GM10266 (cell line): ENCODE results near the gene LHCGR.

ENCODE experiments used
- DNase-seq: peaks from one replicate; pipeline ENCODE4 v3.0.0; 2012; ENCODE audit errors: extremely low spot score
- TF ChIP-seq, protein P1 (sequence below): IDR thresholded peaks from 2 replicates; pipeline ENCODE4 v1.5.1; 2012; ENCODE audit warnings: mild to moderate bottlenecking, low read depth; ENCODE audit not compliant: control insufficient read depth, insufficient read depth; ENCODE audit errors: missing control alignments

LHCGR gene

DNA sequence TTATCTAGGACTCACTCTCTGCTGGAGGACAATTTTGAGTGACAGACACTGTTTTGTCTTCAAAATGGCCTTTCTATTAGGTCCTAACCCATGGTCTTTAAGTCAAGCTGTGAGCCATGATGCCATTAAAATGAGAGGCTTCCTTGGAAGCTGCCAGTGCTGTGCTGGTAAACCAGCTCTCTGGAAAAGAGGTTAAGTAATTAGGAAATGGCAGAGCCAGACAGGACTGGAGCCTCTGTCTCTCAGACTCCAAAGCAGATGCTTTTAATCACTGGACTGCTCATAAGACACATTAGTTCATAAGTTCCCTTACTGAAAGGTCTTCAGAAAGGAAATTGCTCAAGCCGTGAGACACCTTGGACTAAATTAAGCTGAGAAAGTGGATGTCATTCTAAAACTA is 25.8 kb upstream of the LHCGR start:
- TF ChIP-seq, protein P1, sequence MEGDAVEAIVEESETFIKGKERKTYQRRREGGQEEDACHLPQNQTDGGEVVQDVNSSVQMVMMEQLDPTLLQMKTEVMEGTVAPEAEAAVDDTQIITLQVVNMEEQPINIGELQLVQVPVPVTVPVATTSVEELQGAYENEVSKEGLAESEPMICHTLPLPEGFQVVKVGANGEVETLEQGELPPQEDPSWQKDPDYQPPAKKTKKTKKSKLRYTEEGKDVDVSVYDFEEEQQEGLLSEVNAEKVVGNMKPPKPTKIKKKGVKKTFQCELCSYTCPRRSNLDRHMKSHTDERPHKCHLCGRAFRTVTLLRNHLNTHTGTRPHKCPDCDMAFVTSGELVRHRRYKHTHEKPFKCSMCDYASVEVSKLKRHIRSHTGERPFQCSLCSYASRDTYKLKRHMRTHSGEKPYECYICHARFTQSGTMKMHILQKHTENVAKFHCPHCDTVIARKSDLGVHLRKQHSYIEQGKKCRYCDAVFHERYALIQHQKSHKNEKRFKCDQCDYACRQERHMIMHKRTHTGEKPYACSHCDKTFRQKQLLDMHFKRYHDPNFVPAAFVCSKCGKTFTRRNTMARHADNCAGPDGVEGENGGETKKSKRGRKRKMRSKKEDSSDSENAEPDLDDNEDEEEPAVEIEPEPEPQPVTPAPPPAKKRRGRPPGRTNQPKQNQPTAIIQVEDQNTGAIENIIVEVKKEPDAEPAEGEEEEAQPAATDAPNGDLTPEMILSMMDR: no peak
- no peak for DNase-seq

DNA sequence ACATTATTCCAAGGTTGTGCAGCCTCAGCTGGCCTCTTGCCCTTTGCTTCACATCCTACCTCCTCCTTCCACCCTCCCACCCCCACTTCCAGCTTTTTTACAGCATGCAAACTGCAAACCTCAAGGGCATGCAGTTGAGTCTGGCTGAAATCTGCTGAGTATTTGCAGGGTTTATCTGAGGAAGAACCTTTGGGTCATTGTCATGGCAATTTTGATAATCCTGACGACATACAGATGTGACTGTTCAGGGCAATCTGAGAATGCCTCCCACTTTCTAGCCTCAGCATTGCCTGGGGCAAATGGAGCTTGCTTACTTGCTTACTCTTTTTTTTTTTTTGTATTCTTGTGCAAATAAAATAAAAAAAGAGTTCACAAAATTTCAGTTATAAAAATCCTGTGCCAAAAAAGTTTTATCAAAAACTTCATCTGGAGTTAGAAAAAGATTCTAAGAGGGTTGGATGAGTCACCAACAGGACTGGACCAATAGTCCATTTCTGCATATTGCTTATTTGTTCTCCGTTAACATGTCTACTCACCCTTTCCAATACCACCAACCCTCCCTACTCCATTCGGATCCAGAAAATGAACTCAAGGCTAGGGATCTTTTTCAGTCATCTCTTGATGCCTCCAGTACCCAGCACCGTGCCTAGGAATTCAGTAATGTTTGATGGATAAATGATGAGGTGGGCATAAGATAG is 23.6 kb upstream of the LHCGR start:
- no peak for DNase-seq
- TF ChIP-seq, protein P1: no peak

DNA sequence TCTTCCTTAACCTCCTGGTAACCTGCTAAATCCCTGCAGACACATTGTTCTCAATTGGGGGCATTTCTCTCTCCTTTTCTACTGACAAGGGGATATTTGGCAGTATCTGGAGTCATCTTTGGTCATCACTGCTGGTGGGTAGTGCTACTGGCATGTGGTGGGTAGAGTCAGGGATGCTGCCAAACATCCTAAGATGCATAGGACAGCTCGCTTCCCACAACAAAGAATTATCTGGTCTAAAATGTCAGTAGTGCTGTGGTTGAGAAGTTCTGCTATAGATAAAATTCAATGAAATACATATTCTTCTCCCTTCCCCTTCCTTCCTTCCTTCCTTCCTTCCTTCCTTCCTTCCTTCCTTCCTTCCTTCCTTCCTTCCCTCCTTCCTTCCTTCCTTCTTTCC is 18.7 kb upstream of the LHCGR start:
- TF ChIP-seq, protein P1: no peak
- DNase-seq: no peak

DNA sequence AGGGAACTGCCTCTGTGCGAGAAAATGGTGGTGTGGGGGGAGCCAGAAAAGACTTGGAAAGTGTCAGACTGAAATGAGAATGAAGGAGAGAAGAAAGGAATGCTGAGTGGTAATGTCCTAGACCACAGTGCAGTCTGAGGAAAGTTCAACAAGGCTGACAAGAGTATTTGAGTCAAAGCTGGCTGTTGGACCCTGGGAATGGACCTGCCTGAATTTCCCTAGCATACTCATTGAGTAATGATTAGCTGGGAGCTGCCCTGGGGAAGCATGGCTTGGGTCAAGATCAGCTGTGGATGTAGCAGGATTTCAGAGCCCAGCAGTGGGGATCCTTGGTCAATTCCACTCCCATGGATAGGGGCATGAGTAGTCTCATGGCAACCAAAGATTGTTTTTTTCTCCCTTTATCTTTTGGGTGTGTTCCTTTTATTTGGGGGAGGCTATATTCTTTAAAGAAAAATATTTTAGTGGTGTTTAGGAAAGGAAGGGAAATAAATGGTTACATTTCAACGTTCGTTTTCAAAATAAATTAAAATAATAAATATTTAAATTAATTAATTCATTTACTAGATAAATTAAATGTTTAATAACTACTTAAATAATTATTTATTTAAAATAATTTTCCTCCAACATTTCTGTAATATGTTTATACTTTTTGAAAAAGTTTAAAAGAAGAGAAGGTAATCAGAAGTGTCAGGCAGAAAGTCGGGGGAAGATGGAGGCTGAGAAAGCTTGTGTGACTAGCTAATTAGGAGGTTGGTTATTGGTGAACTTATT is 15.9 kb upstream of the LHCGR start:
- TF ChIP-seq, protein P1: no peak
- DNase-seq: no peak

DNA sequence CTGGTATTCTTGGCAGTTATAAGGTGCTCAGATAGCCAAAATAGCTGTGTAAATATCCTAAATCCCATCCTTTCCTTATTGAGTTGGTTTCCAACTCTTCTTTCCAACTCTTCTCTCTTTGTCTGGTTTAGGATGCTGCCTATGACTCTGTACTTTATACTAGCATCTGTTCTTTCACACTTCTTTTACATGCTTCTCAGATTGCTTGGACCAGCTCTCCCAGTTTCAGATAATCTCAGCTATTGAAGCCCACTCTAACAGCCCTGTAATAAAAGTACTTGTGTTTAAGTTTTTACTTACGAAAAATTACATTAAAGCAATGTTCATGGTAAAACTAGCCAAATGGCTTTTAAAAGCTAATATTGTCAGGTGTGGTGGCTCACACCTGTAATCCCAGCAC is 14.7 kb upstream of the LHCGR start:
- TF ChIP-seq, protein P1: no peak
- DNase-seq: no peak

DNA sequence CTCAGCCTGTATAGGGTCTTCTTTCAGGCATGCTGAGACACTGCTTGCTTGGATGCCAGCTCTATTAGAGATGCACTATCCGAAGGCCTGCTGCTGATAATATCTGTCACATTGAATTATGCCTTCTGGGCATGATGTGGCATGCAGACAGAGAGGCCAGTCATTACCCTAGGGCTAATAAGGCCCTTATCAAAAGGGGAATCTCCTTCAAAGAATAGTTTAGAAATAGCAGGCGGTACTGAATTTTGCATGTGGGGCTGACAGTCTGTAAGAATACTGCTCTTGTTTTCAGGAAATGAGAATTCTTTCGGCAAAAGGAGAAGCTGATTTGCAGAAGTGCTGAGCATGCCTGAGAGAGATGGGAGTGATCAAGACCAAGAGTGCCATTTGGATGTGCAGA is 13.1 kb upstream of the LHCGR start:
- TF ChIP-seq, protein P1: no peak
- no peak for DNase-seq

DNA sequence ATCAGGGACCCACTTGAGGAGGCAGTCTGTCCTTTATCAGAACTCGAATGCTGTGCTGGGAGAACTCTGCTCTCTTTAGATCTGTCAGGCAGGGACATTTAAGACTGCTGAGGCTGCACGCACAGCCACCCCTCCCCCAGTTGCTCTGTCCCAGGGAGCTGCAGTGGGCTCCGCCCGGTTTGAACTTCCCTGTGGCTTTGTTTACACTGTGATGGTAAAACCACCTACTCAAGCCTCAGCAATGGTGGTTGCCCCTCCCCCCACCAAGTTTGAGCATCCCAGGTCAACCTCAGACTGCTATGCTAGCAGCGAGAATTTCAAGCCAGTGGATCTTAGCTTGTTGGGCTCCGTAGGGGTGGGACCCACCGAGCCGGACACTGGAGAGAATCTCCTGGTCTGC is 11.8 kb upstream of the LHCGR start:
- DNase-seq: no peak
- TF ChIP-seq, protein P1: no peak
